K562 (cell line): ENCODE data around the gene TRIM45. TPM values are rescaled to one million over a fixed set of nuclear protein-coding genes. Genes with fewer than 3 reads are reported as not detected.

Source experiments
- ATAC-seq: fragments of 200-7000 bp; cut with Tn5 transposase; 3 replicates; pipeline ENCODE4 v1.9.1; 2020; ENCODE audit warnings: moderate library complexity
- BruUV-seq: library from RNA; stranded (reverse); fragments of 400-500 nt; replicated peaks from 2 replicates; lab custom pipeline; 2021; lab: Mats Ljungman, UMichigan
- CTCF ChIA-PET: fragments of 300-600 bp; formaldehyde crosslinking; extraction: SDS; loops from one replicate; lab custom pipeline; 2021; ENCODE audit warnings: low intra/inter-chr PET ratio; lab: Yijun Ruan, JAX
- POLR2A ChIA-PET: fragments of 300-600, 350-650 bp; sonication (Branson Sonifier 250); formaldehyde crosslinking; extraction: SDS; loops from one replicate; lab custom pipeline; 2021; ENCODE audit warnings: antibody characterized with exemption, inconsistent platforms; lab: Yijun Ruan, JAX
- DNase-seq, 4 experiments: peaks; one replicate each; pipeline versions ENCODE4 v3.0.0 to v3.0.0-alpha.2; 2011 to 2018; ENCODE audit warnings: low spot score in 3 of 4, mixed read lengths in 3 of 4; ENCODE audit errors: extremely low read depth in 1 of 4
- FAIRE-seq: peaks from 2 replicates; lab custom pipeline; 2011; peaks lifted over from hg19 to GRCh38; lab: Jason Lieb, UNC
- H2AFZ ChIP-seq: 2 replicates; pipeline ENCODE4 v1.6.0; 2011; ENCODE audit warnings: low read depth, low read length, control low read depth, inconsistent platforms
- H3K27ac ChIP-seq: fragments of 200-600 bp; 3 replicates; pipeline ENCODE4 v1.8.0; 2011; ENCODE audit warnings: low read depth, mild to moderate bottlenecking, control low read depth, inconsistent platforms, low read length, moderate library complexity, mixed read lengths; ENCODE audit errors: extremely low read depth
- H3K27me3 ChIP-seq, 2 experiments: fragments of 300-600 bp in 1 of 2; 2 replicates in 1 of 2; 3 replicates in 1 of 2; pipeline versions ENCODE4 v1.6.0 to v1.8.0; 2011; ENCODE audit warnings: inconsistent platforms in 2 of 2, low read length in 2 of 2, mild to moderate bottlenecking in 1 of 2, mixed read lengths in 1 of 2, moderate library complexity in 1 of 2; ENCODE audit not compliant: control insufficient read depth in 2 of 2, insufficient read depth in 2 of 2
- H3K36me3 ChIP-seq: fragments of 300-600 bp; 3 replicates; pipeline ENCODE4 v1.8.0; 2011; ENCODE audit warnings: mild to moderate bottlenecking, low read length, inconsistent platforms; ENCODE audit not compliant: control insufficient read depth, insufficient read depth
- H3K4me1 ChIP-seq, 2 experiments: fragments of 200-600 bp in 1 of 2; replicated peaks in 1 of 2; 2 replicates in 1 of 2; 3 replicates in 1 of 2; pipeline versions ENCODE4 v1.5.1 to v1.8.0; 2011; ENCODE audit warnings: inconsistent platforms in 2 of 2, low read length in 2 of 2, mild to moderate bottlenecking in 1 of 2, mixed read lengths in 1 of 2, moderate library complexity in 1 of 2; ENCODE audit not compliant: control insufficient read depth in 2 of 2, insufficient read depth in 2 of 2
- H3K4me2 ChIP-seq: 2 replicates; pipeline ENCODE4 v1.6.1; 2011; ENCODE audit warnings: low read length, control low read depth, inconsistent platforms, mixed read lengths; ENCODE audit not compliant: insufficient read depth
- H3K4me3 ChIP-seq: fragments of 200-600 bp; sonication (generic), shearing (Covaris generic); 2 replicates; pipeline ENCODE4 v1.5.1; 2016; ENCODE audit warnings: control low read depth, inconsistent platforms
- H3K79me2 ChIP-seq: fragments of 200-600 bp; 3 replicates; pipeline ENCODE4 v1.8.0; 2011; ENCODE audit warnings: low read length, inconsistent platforms; ENCODE audit not compliant: control insufficient read depth, insufficient read depth
- H3K9ac ChIP-seq, 2 experiments: 2 replicates each; pipeline versions ENCODE4 v1.6.0 to v1.6.1; 2011; ENCODE audit warnings: low read depth in 2 of 2, low read length in 2 of 2, control low read depth in 1 of 2, inconsistent platforms in 1 of 2, mild to moderate bottlenecking in 1 of 2, mixed read lengths in 1 of 2; ENCODE audit not compliant: insufficient read depth in 1 of 2
- H3K9me1 ChIP-seq: one replicate; pipeline ENCODE4 v1.6.0; 2011; ENCODE audit warnings: inconsistent platforms, mild to moderate bottlenecking, low read length, moderate library complexity; ENCODE audit not compliant: control insufficient read depth, insufficient read depth
- H3K9me3 ChIP-seq: replicated peaks from 2 replicates; pipeline ENCODE4 v1.5.1; 2011; ENCODE audit warnings: low read depth, low read length, inconsistent platforms; ENCODE audit not compliant: control insufficient read depth, insufficient read depth
- H4K20me1 ChIP-seq: replicated peaks from 2 replicates; pipeline ENCODE4 v1.6.1; 2011; ENCODE audit warnings: low read length, inconsistent platforms, mixed read lengths; ENCODE audit not compliant: control insufficient read depth, insufficient read depth
- CBX1 ChIP-seq: sonication (generic); IDR thresholded peaks from 2 replicates; pipeline ENCODE4 v1.6.1; 2016; ENCODE audit warnings: antibody characterized with exemption, low read depth, mild to moderate bottlenecking
- FOXM1 ChIP-seq, 2 experiments: fragments of 450-650 bp in 1 of 2; sonication (generic) in 1 of 2; formaldehyde crosslinking in 1 of 2; IDR thresholded peaks; 2 replicates each; pipeline versions ENCODE4 v1.6.1 to v1.9.0; 2017 to 2022; ENCODE audit warnings: low read depth in 2 of 2, mild to moderate bottlenecking in 2 of 2, missing genetic modification reagents in 1 of 2, moderate library complexity in 1 of 2
- KDM4B ChIP-seq, 2 experiments: fragments of 450-650 bp in 1 of 2; sonication (generic) in 1 of 2; IDR thresholded peaks; 2 replicates each; pipeline ENCODE4 v1.6.1; 2016 to 2017; ENCODE audit warnings: borderline replicate concordance in 2 of 2, antibody characterized with exemption in 1 of 2, low read depth in 1 of 2, mild to moderate bottlenecking in 1 of 2
- NCOA4 ChIP-seq: fragments of 450-650 bp; IDR thresholded peaks from 2 replicates; pipeline ENCODE4 v1.6.1; 2018; ENCODE audit warnings: mild to moderate bottlenecking; ENCODE audit not compliant: partially characterized antibody
- NFIC ChIP-seq: fragments of 450-650 bp; IDR thresholded peaks from 2 replicates; pipeline ENCODE4 v1.6.1; 2017; ENCODE audit warnings: mild to moderate bottlenecking, inconsistent platforms
- NONO ChIP-seq, 2 experiments: fragments of 200-400 bp in 1 of 2; fragments of 450-650 bp in 1 of 2; formaldehyde crosslinking in 1 of 2; IDR thresholded peaks; 2 replicates each; pipeline ENCODE4 v1.6.1; 2017; ENCODE audit warnings: low read depth in 2 of 2, mild to moderate bottlenecking in 2 of 2, moderate library complexity in 2 of 2, low read length in 1 of 2
- ZEB2 ChIP-seq: fragments of 450-650 bp; IDR thresholded peaks from 2 replicates; pipeline ENCODE4 v1.6.1; 2016
- ZNF143 ChIP-seq: sonication (generic); formaldehyde crosslinking; IDR thresholded peaks from 2 replicates; pipeline ENCODE4 v1.9.0; 2022; ENCODE audit warnings: mild to moderate bottlenecking, missing genetic modification reagents
- ZNF282 ChIP-seq: sonication (generic); formaldehyde crosslinking; IDR thresholded peaks from 2 replicates; pipeline ENCODE4 v1.8.1; 2023; ENCODE audit warnings: missing genetic modification reagents
- ZNF766 ChIP-seq: fragments of 200-800 bp; sonication (Bioruptor generic); conservative IDR thresholded peaks from 2 replicates; pipeline ENCODE4 v1.6.1; 2016; ENCODE audit warnings: missing genetic modification characterization, missing compliant biosample characterization
- WGBS: fragments of 100-300 bp; shearing (Covaris generic); methylation state at CpG from one replicate; pipeline ENCODE4 v1.1.6; 2016; ENCODE audit warnings: low coverage, mixed read lengths; ENCODE audit not compliant: insufficient coverage; ENCODE audit errors: missing lambda C conversion rate; 5-methylcytosine and 5-hydroxymethylcytosine counted together
- in situ Hi-C: fragments of 300-500 bp; cut with MboI; formaldehyde crosslinking; loops from 4 replicates; pipeline ENCODE4 v1.15.0; 2018; ENCODE audit warnings: inconsistent platforms, mixed read lengths
- intact Hi-C: fragments of 100-400 bp; cut with micrococcal nuclease; formaldehyde crosslinking; loops from 2 replicates; pipeline ENCODE4 v1.14.2; 2022
- polyA plus RNA-seq, 8 experiments: library from polyadenylated mRNA; depleted of rRNA in 4 of 8; stranded (reverse) in 5 of 8; unstranded in 3 of 8; fragments of >200 nt; fragmentation: Nextera tagmentation in 2 of 8; fragmentation: Illumina TruSeq in 1 of 8; extraction: Ambion mirVana in 2 of 8; extraction: Trizol in 1 of 8; gene quantifications; 2 replicates each; pipeline versions ENCODE4 v1.2.1 to v1.2.3, GENCODE V29; 2011 to 2014; ENCODE audit warnings: inconsistent platforms in 1 of 8, missing spikeins in 1 of 8
- total RNA-seq, 7 experiments: library from RNA; depleted of rRNA in 6 of 7; stranded (reverse); fragments of >200 nt in 6 of 7; fragmentation: Illumina TruSeq in 2 of 7; extraction: Trizol in 2 of 7; gene quantifications; 2 replicates each; pipeline versions ENCODE4 v1.2.1 to v1.2.3, GENCODE V29; 2011 to 2021; ENCODE audit warnings: low replicate concordance in 1 of 7
- TF ChIP-seq, protein P1 (sequence below): fragments of 450-650 bp; IDR thresholded peaks from 2 replicates; pipeline ENCODE4 v1.7.0; 2016; ENCODE audit warnings: borderline replicate concordance
- TF ChIP-seq, protein P2 (sequence below): fragments of 450-650 bp; IDR thresholded peaks from 2 replicates; pipeline ENCODE4 v1.6.1; 2017; ENCODE audit warnings: antibody characterized with exemption, mild to moderate bottlenecking
- TF ChIP-seq, protein P3 (sequence below): fragments of 450-650 bp; formaldehyde crosslinking; IDR thresholded peaks from 2 replicates; pipeline ENCODE4 v1.4.0; 2022; ENCODE audit warnings: missing genetic modification characterization
- TF ChIP-seq, protein P4 (sequence below): fragments of 250-450 bp; sonication (Bioruptor Pico); IDR thresholded peaks from 2 replicates; pipeline ENCODE4 v1.8.0; 2022; ENCODE audit warnings: inconsistent platforms, mild to moderate bottlenecking, moderate library complexity, borderline replicate concordance

TRIM45 gene
- total and polyA plus RNA-seq, 9 of the 15 experiments (the other 6 are each of a cell fraction or from before 2014, with no cell fraction given): 1.9 to 6.2 (median 3.6) TPM

DNA sequence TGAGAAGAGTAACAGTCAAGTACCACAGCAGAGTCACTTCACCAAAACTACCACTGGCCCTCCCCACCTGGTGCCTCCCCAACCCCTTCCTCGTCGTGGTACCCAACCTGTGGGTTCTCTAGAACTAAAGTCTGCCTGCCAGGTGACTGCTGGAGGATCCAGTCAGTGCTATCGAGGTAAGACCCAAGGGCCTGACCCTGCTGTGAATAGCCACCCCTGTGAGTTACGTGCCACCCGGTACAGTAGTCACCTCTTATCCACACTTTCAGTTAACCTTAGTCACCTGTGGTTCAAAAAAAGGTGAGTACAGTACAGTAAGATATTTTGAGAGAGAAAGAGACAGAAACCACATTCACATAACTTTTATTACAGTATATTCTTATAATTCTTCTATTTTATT lies 44.9 kb downstream of the TRIM45 start:
- Histone ChIP-seq H3K9me1 (no peaks in the 10 kb centered on the region), H3K4me2 (no peak overlapping the region), H3K4me3 (no peak overlapping the region), H3K9ac (no peak overlapping the region), H3K36me3 (peaks cover 91% of the 10 kb centered on the region), H2AFZ (no peak overlapping the region), H3K9me3 (no peaks in the 10 kb centered on the region), H3K27ac (no peak overlapping the region), H3K79me2 (peaks cover 4% of the 10 kb centered on the region; the same call in 1 of the 3 replicates), H3K4me1 (no peaks in the 10 kb centered on the region), H3K27me3 (no peaks in the 10 kb centered on the region), H4K20me1 (no peaks in the 10 kb centered on the region)
- ChIA-PET CTCF (no interaction called here), POLR2A (interaction anchor here (1.3 kb wide), 1 partner anchor 8 kb away, joined by 3 read pairs; no protein-coding TSS in a partner anchor)
- intact Hi-C loops: no loop called here
- no TSS peak for BruUV-seq
- FAIRE-seq: no peak
- in situ Hi-C loops: loop anchor here (5.0 kb wide), 1 partner anchor 211 kb away; no protein-coding TSS in a partner anchor
- ATAC-seq: no peak
- WGBS: 98% methylated on average over 5 of the region's 5 CpGs
- no peak for DNase-seq
- TF ChIP-seq ZEB2 (no peak), ZNF766 (no peak), NONO (IDR thresholded peaks at IDR 0.05; ENCODE audit: low read depth in 2 of 2, low read length in 1 of 2) (no peak), ZNF143 (no peak), KDM4B (IDR thresholded peaks at IDR 0.05; ENCODE audit: borderline replicate concordance in 2 of 2, low read depth in 1 of 2) (no peak), ZNF282 (no peak), NCOA4 (no peak), NFIC (no peak), FOXM1 (IDR thresholded peaks at IDR 0.05; ENCODE audit: low read depth) (no peak), FOXM1 (CRISPR knock-in tag; IDR thresholded peaks at IDR 0.05; ENCODE audit: low read depth) (no peak), CBX1 (no peak)
- TF ChIP-seq, protein P1, sequence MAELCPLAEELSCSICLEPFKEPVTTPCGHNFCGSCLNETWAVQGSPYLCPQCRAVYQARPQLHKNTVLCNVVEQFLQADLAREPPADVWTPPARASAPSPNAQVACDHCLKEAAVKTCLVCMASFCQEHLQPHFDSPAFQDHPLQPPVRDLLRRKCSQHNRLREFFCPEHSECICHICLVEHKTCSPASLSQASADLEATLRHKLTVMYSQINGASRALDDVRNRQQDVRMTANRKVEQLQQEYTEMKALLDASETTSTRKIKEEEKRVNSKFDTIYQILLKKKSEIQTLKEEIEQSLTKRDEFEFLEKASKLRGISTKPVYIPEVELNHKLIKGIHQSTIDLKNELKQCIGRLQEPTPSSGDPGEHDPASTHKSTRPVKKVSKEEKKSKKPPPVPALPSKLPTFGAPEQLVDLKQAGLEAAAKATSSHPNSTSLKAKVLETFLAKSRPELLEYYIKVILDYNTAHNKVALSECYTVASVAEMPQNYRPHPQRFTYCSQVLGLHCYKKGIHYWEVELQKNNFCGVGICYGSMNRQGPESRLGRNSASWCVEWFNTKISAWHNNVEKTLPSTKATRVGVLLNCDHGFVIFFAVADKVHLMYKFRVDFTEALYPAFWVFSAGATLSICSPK: no peak
- TF ChIP-seq, protein P2, sequence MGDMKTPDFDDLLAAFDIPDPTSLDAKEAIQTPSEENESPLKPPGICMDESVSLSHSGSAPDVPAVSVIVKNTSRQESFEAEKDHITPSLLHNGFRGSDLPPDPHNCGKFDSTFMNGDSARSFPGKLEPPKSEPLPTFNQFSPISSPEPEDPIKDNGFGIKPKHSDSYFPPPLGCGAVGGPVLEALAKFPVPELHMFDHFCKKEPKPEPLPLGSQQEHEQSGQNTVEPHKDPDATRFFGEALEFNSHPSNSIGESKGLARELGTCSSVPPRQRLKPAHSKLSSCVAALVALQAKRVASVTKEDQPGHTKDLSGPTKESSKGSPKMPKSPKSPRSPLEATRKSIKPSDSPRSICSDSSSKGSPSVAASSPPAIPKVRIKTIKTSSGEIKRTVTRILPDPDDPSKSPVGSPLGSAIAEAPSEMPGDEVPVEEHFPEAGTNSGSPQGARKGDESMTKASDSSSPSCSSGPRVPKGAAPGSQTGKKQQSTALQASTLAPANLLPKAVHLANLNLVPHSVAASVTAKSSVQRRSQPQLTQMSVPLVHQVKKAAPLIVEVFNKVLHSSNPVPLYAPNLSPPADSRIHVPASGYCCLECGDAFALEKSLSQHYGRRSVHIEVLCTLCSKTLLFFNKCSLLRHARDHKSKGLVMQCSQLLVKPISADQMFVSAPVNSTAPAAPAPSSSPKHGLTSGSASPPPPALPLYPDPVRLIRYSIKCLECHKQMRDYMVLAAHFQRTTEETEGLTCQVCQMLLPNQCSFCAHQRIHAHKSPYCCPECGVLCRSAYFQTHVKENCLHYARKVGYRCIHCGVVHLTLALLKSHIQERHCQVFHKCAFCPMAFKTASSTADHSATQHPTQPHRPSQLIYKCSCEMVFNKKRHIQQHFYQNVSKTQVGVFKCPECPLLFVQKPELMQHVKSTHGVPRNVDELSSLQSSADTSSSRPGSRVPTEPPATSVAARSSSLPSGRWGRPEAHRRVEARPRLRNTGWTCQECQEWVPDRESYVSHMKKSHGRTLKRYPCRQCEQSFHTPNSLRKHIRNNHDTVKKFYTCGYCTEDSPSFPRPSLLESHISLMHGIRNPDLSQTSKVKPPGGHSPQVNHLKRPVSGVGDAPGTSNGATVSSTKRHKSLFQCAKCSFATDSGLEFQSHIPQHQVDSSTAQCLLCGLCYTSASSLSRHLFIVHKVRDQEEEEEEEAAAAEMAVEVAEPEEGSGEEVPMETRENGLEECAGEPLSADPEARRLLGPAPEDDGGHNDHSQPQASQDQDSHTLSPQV: no peak
- TF ChIP-seq, protein P3, sequence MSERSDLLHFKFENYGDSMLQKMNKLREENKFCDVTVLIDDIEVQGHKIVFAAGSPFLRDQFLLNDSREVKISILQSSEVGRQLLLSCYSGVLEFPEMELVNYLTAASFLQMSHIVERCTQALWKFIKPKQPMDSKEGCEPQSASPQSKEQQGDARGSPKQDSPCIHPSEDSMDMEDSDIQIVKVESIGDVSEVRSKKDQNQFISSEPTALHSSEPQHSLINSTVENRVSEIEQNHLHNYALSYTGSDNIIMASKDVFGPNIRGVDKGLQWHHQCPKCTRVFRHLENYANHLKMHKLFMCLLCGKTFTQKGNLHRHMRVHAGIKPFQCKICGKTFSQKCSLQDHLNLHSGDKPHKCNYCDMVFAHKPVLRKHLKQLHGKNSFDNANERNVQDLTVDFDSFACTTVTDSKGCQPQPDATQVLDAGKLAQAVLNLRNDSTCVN (CRISPR knock-in tag): no peak
- TF ChIP-seq, protein P4, sequence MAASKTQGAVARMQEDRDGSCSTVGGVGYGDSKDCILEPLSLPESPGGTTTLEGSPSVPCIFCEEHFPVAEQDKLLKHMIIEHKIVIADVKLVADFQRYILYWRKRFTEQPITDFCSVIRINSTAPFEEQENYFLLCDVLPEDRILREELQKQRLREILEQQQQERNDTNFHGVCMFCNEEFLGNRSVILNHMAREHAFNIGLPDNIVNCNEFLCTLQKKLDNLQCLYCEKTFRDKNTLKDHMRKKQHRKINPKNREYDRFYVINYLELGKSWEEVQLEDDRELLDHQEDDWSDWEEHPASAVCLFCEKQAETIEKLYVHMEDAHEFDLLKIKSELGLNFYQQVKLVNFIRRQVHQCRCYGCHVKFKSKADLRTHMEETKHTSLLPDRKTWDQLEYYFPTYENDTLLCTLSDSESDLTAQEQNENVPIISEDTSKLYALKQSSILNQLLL (CRISPR knock-in tag): no peak
